ENCODE results near the gene GDE1. TPM values are rescaled to one million over a fixed set of nuclear protein-coding genes. Genes with fewer than 3 reads are reported as not detected.
A peak's percentile ranks its signal among the peaks of the same experiment; 100 is the strongest.

GDE1 gene
- total RNA-seq, 1 experiment from 2014 or later: 45.6 TPM

- ChIA-PET POLR2A (ENCODE audit: unreplicated experiment) (no interaction called here), CTCF (no interaction called here)
- no peak overlapping the region for H3K9ac ChIP-seq (ENCODE audit: low read length)
- no peak overlapping the region for H3K4me3 ChIP-seq (ENCODE audit: low read length)
- peaks cover 17% of the 10 kb centered on the region for H3K4me1 ChIP-seq (ENCODE audit: insufficient read depth, low read length)
- H4K20me1 ChIP-seq (ENCODE audit: low read length): no peaks in the 10 kb centered on the region
- no peak overlapping the region for H3K27ac ChIP-seq (ENCODE audit: low read length)
- H3K79me2 ChIP-seq (ENCODE audit: low read length): no peaks in the 10 kb centered on the region
- TF ChIP-seq CTCF (conservative IDR thresholded peaks at IDR 0.05; ENCODE audit: low read depth, low read length) (no peak), EZH2 (IDR thresholded peaks at IDR 0.05; ENCODE audit: low read length, unreplicated experiment) (no peak), EZH2phosphoT487 (IDR thresholded peaks at IDR 0.05; ENCODE audit: borderline replicate concordance, low read length) (no peak)
- no peaks in the 10 kb centered on the region for H3K9me2 ChIP-seq (replicated peaks; ENCODE audit: low read length)
- no peaks in the 10 kb centered on the region for H3K9me3 ChIP-seq (ENCODE audit: low read length)
- ATAC-seq: no peak
- no TSS peak for BruUV-seq (replicated peaks)
- peaks cover 6% of the 10 kb centered on the region for H3K36me3 ChIP-seq (ENCODE audit: low read depth, low read length)
- no peaks in the 10 kb centered on the region for H3F3A ChIP-seq (ENCODE audit: low read length, unreplicated experiment)
- intact Hi-C loops (cut with micrococcal nuclease): no loop called here
- H3K4me2 ChIP-seq (ENCODE audit: low read length): no peak overlapping the region
- no peaks in the 10 kb centered on the region for H3K27me3 ChIP-seq (ENCODE audit: low read length)
- no peak for DNase-seq
- no peak overlapping the region for H2AFZ ChIP-seq (ENCODE audit: low read length)
Measured at GRCh38 chr16:19481769-19482168, 40.1 kb downstream of the GDE1 start.

- ATAC-seq: no peak
- Histone ChIP-seq H3K9ac (ENCODE audit: low read length) (no peak overlapping the region), H3K9me2 (replicated peaks; ENCODE audit: low read length) (no peaks in the 10 kb centered on the region), H3K4me3 (ENCODE audit: low read length) (no peak overlapping the region), H4K20me1 (ENCODE audit: low read length) (no peaks in the 10 kb centered on the region), H3K4me2 (ENCODE audit: low read length) (no peak overlapping the region), H3K27ac (ENCODE audit: low read length) (no peak overlapping the region), H3F3A (ENCODE audit: low read length, unreplicated experiment) (no peaks in the 10 kb centered on the region), H3K9me3 (ENCODE audit: low read length) (no peaks in the 10 kb centered on the region), H3K27me3 (ENCODE audit: low read length) (no peaks in the 10 kb centered on the region), H2AFZ (ENCODE audit: low read length) (no peak overlapping the region), H3K79me2 (ENCODE audit: low read length) (no peaks in the 10 kb centered on the region), H3K4me1 (ENCODE audit: insufficient read depth, low read length) (peaks cover 17% of the 10 kb centered on the region), H3K36me3 (ENCODE audit: low read depth, low read length) (peaks cover 6% of the 10 kb centered on the region)
- no peak for DNase-seq
- ChIA-PET POLR2A (ENCODE audit: unreplicated experiment) (no interaction called here), CTCF (no interaction called here)
- TF ChIP-seq EZH2phosphoT487 (IDR thresholded peaks at IDR 0.05; ENCODE audit: borderline replicate concordance, low read length) (no peak), EZH2 (IDR thresholded peaks at IDR 0.05; ENCODE audit: low read length, unreplicated experiment) (no peak), CTCF (conservative IDR thresholded peaks at IDR 0.05; ENCODE audit: low read depth, low read length) (no peak)
- intact Hi-C loops (cut with micrococcal nuclease): no loop called here
- no TSS peak for BruUV-seq (replicated peaks)
Measured at GRCh38 chr16:19481296-19481695, 40.6 kb downstream of the GDE1 start.

DNA sequence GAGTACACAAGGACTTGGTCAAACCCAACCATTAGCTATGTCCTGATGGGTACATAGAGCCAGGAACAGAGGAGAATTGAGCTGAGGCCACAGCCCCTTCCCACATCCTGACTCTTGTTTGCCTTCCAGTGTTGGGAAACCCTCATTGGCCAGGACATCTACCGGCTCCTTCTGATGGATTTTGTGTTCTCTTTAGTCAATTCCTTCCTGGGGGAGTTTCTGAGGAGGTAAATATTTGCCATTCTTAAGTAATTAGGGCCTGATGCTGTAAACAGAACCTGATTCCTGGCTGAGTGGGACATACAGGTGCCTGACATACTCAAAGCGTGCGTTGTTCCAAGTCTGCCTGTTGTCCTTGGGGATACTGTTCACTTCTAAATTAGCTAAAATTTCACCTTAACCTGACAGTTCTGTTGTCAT lies 42.6 kb downstream of the GDE1 start:
- peaks cover 6% of the 10 kb centered on the region for H3K36me3 ChIP-seq (ENCODE audit: low read depth, low read length)
- DNase-seq: peak; percentile 42
- POLR2A ChIA-PET (ENCODE audit: unreplicated experiment): no interaction called here
- H2AFZ ChIP-seq (ENCODE audit: low read length): no peak overlapping the region
- no peak overlapping the region for H3K4me2 ChIP-seq (ENCODE audit: low read length)
- ATAC-seq: peak; percentile 33
- H4K20me1 ChIP-seq (ENCODE audit: low read length): no peaks in the 10 kb centered on the region
- no peak for TF ChIP-seq CTCF (conservative IDR thresholded peaks at IDR 0.05; ENCODE audit: low read depth, low read length)
- no peak for TF ChIP-seq EZH2phosphoT487 (IDR thresholded peaks at IDR 0.05; ENCODE audit: borderline replicate concordance, low read length)
- TF ChIP-seq EZH2 (IDR thresholded peaks at IDR 0.05; ENCODE audit: low read length, unreplicated experiment): no peak
- H3K9me3 ChIP-seq (ENCODE audit: low read length): no peaks in the 10 kb centered on the region
- H3K79me2 ChIP-seq (ENCODE audit: low read length): no peaks in the 10 kb centered on the region
- H3K27me3 ChIP-seq (ENCODE audit: low read length): no peaks in the 10 kb centered on the region
- H3K9ac ChIP-seq (ENCODE audit: low read length): no peak overlapping the region
- H3K9me2 ChIP-seq (replicated peaks; ENCODE audit: low read length): no peaks in the 10 kb centered on the region
- intact Hi-C loops (cut with micrococcal nuclease): no loop called here
- no peak overlapping the region for H3K4me3 ChIP-seq (ENCODE audit: low read length)
- H3F3A ChIP-seq (ENCODE audit: low read length, unreplicated experiment): no peaks in the 10 kb centered on the region
- CTCF ChIA-PET: no interaction called here
- BruUV-seq (replicated peaks): no TSS peak
- H3K4me1 ChIP-seq (ENCODE audit: insufficient read depth, low read length): peaks cover 17% of the 10 kb centered on the region
- H3K27ac ChIP-seq (ENCODE audit: low read length): no peak overlapping the region

Measured in PC-3 (cell line).